Measurements from ENCODE around the gene TSPAN11. TPM values are rescaled to one million over a fixed set of nuclear protein-coding genes. Genes with fewer than 3 reads are reported as not detected.

TSPAN11 gene
- total and polyA plus RNA-seq, 2 donors (not counting 1 experiment from before 2014, with no cell fraction given) = not detected

DNA sequence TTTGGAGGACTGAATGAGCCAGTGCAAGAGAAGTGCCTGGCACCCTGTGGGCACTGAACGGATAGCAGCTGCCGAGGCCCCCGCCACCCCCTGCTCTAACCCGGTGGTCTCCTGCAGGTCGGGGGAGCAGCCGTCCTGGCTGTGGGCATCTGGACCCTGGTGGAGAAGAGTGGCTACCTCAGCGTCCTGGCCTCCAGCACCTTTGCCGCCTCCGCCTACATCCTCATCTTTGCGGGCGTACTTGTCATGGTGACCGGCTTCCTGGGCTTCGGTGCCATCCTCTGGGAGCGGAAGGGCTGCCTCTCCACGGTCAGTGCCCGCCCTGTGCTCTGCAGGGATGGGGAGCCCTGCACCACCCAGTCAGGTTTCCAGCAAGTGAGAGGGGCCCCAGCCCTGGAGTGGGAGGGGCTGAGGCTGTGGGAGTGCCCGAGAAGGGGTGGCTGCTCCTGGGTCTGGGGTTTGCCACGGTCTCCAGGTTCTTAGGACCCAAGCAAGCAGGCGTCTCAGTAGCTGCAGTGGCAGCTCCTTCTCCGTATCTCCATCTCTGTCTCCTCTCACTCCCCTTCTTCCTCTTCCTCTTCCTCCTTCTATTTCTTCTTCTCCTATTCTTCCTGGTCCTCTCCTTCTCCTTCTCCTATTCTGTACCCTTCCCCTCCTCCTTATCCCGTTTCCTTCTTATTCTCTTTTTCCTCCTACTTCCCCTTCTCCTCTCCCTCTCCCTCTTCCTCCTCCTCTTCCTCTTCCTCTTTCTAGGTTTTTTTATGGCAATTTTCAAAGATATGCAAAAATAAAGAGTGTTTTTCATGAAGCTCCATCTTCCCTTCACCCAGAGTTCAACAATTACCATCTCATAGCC, 37.4 kb downstream of the TSPAN11 start:
- Histone ChIP-seq H3K9ac (ENCODE audit: low read length) (no peak overlapping the region), H3K79me2 (ENCODE audit: control insufficient read depth, insufficient read depth, low read length) (no peaks in the 10 kb centered on the region), H3K27ac (ENCODE audit: low read length in 2 of 2) (no peak overlapping the region), H3K4me3 (ENCODE audit: control extremely low read depth in 1 of 5, extremely low read depth in 1 of 5, insufficient read depth in 1 of 5, low read depth in 2 of 5, low read length in 4 of 5) (no peak overlapping the region), H3K4me2 (replicated peaks; ENCODE audit: low read depth, low read length, poor library complexity, severe bottlenecking) (no peak overlapping the region), H4K20me1 (ENCODE audit: control insufficient read depth, insufficient read depth, low read length, poor library complexity, severe bottlenecking) (no peaks in the 10 kb centered on the region), H3K27me3 (replicated peaks in 1 of 4; ENCODE audit: control extremely low read depth in 1 of 4, control insufficient read depth in 3 of 4, insufficient read depth in 4 of 4, low read length in 3 of 4) (peaks cover 0 to 3% (median 0%) of the 10 kb centered on the region in 4 experiments), H2AFZ (ENCODE audit: insufficient read depth, low read depth, low read length, poor library complexity, severe bottlenecking) (no peak overlapping the region), H3K36me3 (replicated peaks in 1 of 2; ENCODE audit: control extremely low read depth in 1 of 2, control insufficient read depth in 1 of 2, extremely low read depth in 1 of 2, insufficient read depth in 2 of 2, low read length in 1 of 2) (no peaks in the 10 kb centered on the region), H3K4me1 (ENCODE audit: control insufficient read depth in 2 of 2, insufficient read depth in 2 of 2, low read length in 2 of 2) (no peaks in the 10 kb centered on the region), H3K9me3 (ENCODE audit: control extremely low read depth in 1 of 3, control insufficient read depth in 2 of 3, insufficient read depth in 1 of 3, low read length in 2 of 3) (no peaks in the 10 kb centered on the region)
- ChIA-PET CTCF (no interaction called here), POLR2A (no interaction called here)
- ATAC-seq (ENCODE audit: low read depth) = no peak
- peaks cover 4% of the 10 kb centered on the region for H3K27me3 Mint-ChIP-seq
- no peak for DNase-seq
- intact Hi-C loops (cut with micrococcal nuclease) = no loop called here
- no peak overlapping the region for H3K27ac Mint-ChIP-seq
- TF ChIP-seq, protein P1, sequence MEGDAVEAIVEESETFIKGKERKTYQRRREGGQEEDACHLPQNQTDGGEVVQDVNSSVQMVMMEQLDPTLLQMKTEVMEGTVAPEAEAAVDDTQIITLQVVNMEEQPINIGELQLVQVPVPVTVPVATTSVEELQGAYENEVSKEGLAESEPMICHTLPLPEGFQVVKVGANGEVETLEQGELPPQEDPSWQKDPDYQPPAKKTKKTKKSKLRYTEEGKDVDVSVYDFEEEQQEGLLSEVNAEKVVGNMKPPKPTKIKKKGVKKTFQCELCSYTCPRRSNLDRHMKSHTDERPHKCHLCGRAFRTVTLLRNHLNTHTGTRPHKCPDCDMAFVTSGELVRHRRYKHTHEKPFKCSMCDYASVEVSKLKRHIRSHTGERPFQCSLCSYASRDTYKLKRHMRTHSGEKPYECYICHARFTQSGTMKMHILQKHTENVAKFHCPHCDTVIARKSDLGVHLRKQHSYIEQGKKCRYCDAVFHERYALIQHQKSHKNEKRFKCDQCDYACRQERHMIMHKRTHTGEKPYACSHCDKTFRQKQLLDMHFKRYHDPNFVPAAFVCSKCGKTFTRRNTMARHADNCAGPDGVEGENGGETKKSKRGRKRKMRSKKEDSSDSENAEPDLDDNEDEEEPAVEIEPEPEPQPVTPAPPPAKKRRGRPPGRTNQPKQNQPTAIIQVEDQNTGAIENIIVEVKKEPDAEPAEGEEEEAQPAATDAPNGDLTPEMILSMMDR (IDR thresholded peaks at IDR 0.05) = no peak
- TF ChIP-seq EZH2 (IDR thresholded peaks at IDR 0.05; ENCODE audit: borderline replicate concordance, insufficient read depth, low read depth, low read length, poor library complexity, severe bottlenecking) = no peak
- H3K4me1 Mint-ChIP-seq = no peaks in the 10 kb centered on the region
- H3K4me3 Mint-ChIP-seq = no peak overlapping the region
- 83% methylated on average over 21 of the region's 21 CpGs for WGBS (ENCODE audit: insufficient coverage)
- no peaks in the 10 kb centered on the region for H3K9me3 Mint-ChIP-seq (ENCODE audit: insufficient read depth)

DNA sequence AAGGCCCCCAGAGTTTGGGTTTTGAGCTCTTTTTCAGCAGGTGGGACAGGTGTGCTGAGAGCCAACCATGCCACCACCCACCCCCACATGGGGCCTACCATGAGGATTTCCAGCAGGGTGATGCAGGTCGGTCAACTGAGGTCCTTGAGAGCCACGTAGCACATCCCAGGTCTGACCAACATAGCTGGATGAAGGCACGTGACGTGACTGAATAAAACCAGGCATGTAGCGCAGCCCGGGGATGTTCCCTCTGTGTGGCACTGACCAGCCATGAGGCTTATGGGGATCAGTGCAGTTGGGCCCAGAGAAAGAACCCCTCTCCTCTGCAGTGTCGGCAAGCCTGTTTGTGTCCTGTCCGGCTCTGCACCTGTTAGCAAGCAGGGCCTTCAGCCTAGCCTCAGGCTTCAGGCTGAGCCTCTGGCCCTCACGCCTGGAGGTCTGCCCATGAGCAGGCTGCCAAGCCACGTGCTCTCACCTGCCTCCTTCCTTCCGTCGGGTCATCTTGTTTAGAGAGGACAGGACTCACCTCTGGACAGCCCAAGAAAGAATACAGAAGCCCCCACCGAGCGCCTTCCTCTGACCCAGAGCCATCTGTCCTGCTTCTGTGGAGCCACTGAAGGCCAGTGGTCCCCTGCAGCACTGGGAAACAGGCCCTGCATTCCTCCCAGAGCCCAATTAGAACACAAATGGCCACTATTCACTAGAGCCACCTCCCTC, 38.5 kb downstream of the TSPAN11 start:
- 92% methylated on average over 14 of the region's 14 CpGs for WGBS (ENCODE audit: insufficient coverage)
- no peaks in the 10 kb centered on the region for H3K9me3 Mint-ChIP-seq (ENCODE audit: insufficient read depth)
- Histone ChIP-seq H3K27me3 (replicated peaks in 1 of 4; ENCODE audit: control extremely low read depth in 1 of 4, control insufficient read depth in 3 of 4, insufficient read depth in 4 of 4, low read length in 3 of 4) (peaks cover 0 to 3% (median 0%) of the 10 kb centered on the region in 4 experiments), H3K27ac (ENCODE audit: low read length in 2 of 2) (no peak overlapping the region), H3K4me3 (ENCODE audit: control extremely low read depth in 1 of 5, extremely low read depth in 1 of 5, insufficient read depth in 1 of 5, low read depth in 2 of 5, low read length in 4 of 5) (no peak overlapping the region), H3K4me1 (ENCODE audit: control insufficient read depth in 2 of 2, insufficient read depth in 2 of 2, low read length in 2 of 2) (no peaks in the 10 kb centered on the region), H2AFZ (ENCODE audit: insufficient read depth, low read depth, low read length, poor library complexity, severe bottlenecking) (no peak overlapping the region), H3K9ac (ENCODE audit: low read length) (no peak overlapping the region), H3K36me3 (replicated peaks in 1 of 2; ENCODE audit: control extremely low read depth in 1 of 2, control insufficient read depth in 1 of 2, extremely low read depth in 1 of 2, insufficient read depth in 2 of 2, low read length in 1 of 2) (no peaks in the 10 kb centered on the region), H3K79me2 (ENCODE audit: control insufficient read depth, insufficient read depth, low read length) (no peaks in the 10 kb centered on the region), H3K9me3 (ENCODE audit: control extremely low read depth in 1 of 3, control insufficient read depth in 2 of 3, insufficient read depth in 1 of 3, low read length in 2 of 3) (no peaks in the 10 kb centered on the region), H4K20me1 (ENCODE audit: control insufficient read depth, insufficient read depth, low read length, poor library complexity, severe bottlenecking) (no peaks in the 10 kb centered on the region), H3K4me2 (replicated peaks; ENCODE audit: low read depth, low read length, poor library complexity, severe bottlenecking) (no peak overlapping the region)
- DNase-seq (no peak), ATAC-seq (ENCODE audit: low read depth) (no peak)
- ChIA-PET CTCF (no interaction called here), POLR2A (no interaction called here)
- no peak overlapping the region for H3K4me3 Mint-ChIP-seq
- H3K4me1 Mint-ChIP-seq = no peaks in the 10 kb centered on the region
- intact Hi-C loops (cut with micrococcal nuclease) = no loop called here
- peaks cover 4% of the 10 kb centered on the region for H3K27me3 Mint-ChIP-seq
- H3K27ac Mint-ChIP-seq = no peak overlapping the region
- TF ChIP-seq, protein P1 (IDR thresholded peaks at IDR 0.05) = no peak
